PC-9 (cell line): ENCODE measurements around the gene SDHC. TPM values are rescaled to one million over a fixed set of nuclear protein-coding genes. Genes with fewer than 3 reads are reported as not detected.

Experiments used
- BruUV-seq: library from RNA; stranded (reverse); fragments of 400-500 nt; replicated peaks from 2 replicates; lab custom pipeline; 2021; lab: Mats Ljungman, UMichigan
- CTCF ChIA-PET: fragments of 300-600 bp; sonication (Branson Sonifier 250); formaldehyde crosslinking; loops from one replicate; lab custom pipeline; 2022; ENCODE audit warnings: antibody characterized with exemption; lab: Charles Lee
- POLR2A ChIA-PET: fragments of 300-600 bp; sonication (Branson Sonifier 250); formaldehyde crosslinking; loops from one replicate; lab custom pipeline; 2022; ENCODE audit warnings: antibody characterized with exemption; ENCODE audit not compliant: unreplicated experiment; lab: Charles Lee
- DNase-seq, 2 experiments: peaks; one replicate each; pipeline versions ENCODE4 v3.0.0 to v3.0.0-alpha.2; 2015 to 2022; ENCODE audit warnings: mixed read lengths in 1 of 2
- H2AFZ ChIP-seq: fragments of 200-600 bp; sonication (generic); 2 replicates; pipeline ENCODE4 v1.8.1; 2017; ENCODE audit warnings: antibody characterized with exemption
- H3F3A ChIP-seq: fragments of 200-600 bp; sonication (generic); 2 replicates; pipeline ENCODE4 v1.8.1; 2017; ENCODE audit warnings: antibody characterized with exemption, mild to moderate bottlenecking, low read depth; ENCODE audit not compliant: insufficient read depth
- H3K27ac ChIP-seq: fragments of 200-600 bp; sonication (generic); 2 replicates; pipeline ENCODE4 v1.6.1; 2016; ENCODE audit warnings: mixed run types
- H3K27me3 ChIP-seq: fragments of 200-600 bp; sonication (generic); 2 replicates; pipeline ENCODE4 v1.6.1; 2016; ENCODE audit warnings: low read depth, mixed run types; ENCODE audit not compliant: insufficient read depth
- H3K36me3 ChIP-seq: fragments of 200-600 bp; sonication (generic); 2 replicates; pipeline ENCODE4 v1.6.1; 2016; ENCODE audit warnings: low read depth, mixed run types
- H3K4me1 ChIP-seq: fragments of 200-600 bp; sonication (generic); replicated peaks from 2 replicates; pipeline ENCODE4 v1.6.1; 2016; ENCODE audit warnings: mixed run types; ENCODE audit not compliant: insufficient read depth
- H3K4me2 ChIP-seq: fragments of 200-600 bp; sonication (generic); 2 replicates; pipeline ENCODE4 v1.6.1; 2017; ENCODE audit warnings: mixed run types
- H3K4me3 ChIP-seq: fragments of 200-600 bp; sonication (generic); 2 replicates; pipeline ENCODE4 v1.6.1; 2016; ENCODE audit warnings: mixed run types
- H3K79me2 ChIP-seq: fragments of 200-600 bp; sonication (generic); 2 replicates; pipeline ENCODE4 v1.6.1; 2017; ENCODE audit warnings: low read depth, mixed run types
- H3K9me2 ChIP-seq: fragments of 200-600 bp; sonication (generic); 2 replicates; pipeline ENCODE4 v1.8.1; 2017; ENCODE audit warnings: mild to moderate bottlenecking; ENCODE audit not compliant: insufficient read depth
- H3K9me3 ChIP-seq: fragments of 200-600 bp; sonication (generic); 2 replicates; pipeline ENCODE4 v1.8.1; 2016; ENCODE audit warnings: low read depth; ENCODE audit not compliant: insufficient read depth
- H4K20me1 ChIP-seq: fragments of 200-600 bp; sonication (generic); 2 replicates; pipeline ENCODE4 v1.8.1; 2017; ENCODE audit not compliant: insufficient read depth
- EZH2 ChIP-seq: fragments of 200-600 bp; sonication (generic); IDR thresholded peaks from 2 replicates; pipeline ENCODE4 v1.8.0; 2017; ENCODE audit warnings: antibody characterized with exemption, low read depth
- intact Hi-C: fragments of 100-400 bp; cut with micrococcal nuclease; formaldehyde crosslinking; loops from one replicate; pipeline ENCODE4 v1.10.0; 2022; ENCODE audit not compliant: unreplicated experiment
- total RNA-seq: library from RNA; stranded (reverse); gene quantifications from 2 replicates; pipeline ENCODE4 v1.2.3, GENCODE V29; 2021
- TF ChIP-seq, protein P1 (sequence below): fragments of 200-600 bp; sonication (generic); conservative IDR thresholded peaks from 2 replicates; pipeline ENCODE4 v1.6.1; 2017; ENCODE audit warnings: mixed run types, antibody characterized with exemption, mild to moderate bottlenecking, moderate library complexity

Gene SDHC
- total RNA-seq, 1 experiment from 2014 or later, result 215 TPM

DNA sequence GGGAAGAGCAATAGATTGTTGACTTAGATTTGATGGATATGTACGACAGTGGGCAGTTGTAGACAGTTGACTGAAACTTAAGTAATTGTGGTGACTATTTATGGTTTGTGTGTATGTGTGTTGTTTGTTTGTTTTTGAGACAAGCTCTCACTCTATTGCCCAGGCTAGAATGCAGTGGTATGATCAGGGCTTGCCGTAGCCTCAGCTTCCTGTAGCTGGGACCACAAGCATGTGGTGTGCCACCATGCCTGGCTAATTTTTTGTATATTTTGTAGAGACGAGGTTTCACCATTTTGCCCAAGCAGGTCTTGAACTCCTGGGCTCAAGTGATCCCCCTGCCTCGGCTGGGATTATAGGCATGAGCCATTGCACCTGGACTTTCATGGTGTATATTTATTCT is 9.8 kb downstream of the SDHC start:
- intact Hi-C loops, result no loop called here

DNA sequence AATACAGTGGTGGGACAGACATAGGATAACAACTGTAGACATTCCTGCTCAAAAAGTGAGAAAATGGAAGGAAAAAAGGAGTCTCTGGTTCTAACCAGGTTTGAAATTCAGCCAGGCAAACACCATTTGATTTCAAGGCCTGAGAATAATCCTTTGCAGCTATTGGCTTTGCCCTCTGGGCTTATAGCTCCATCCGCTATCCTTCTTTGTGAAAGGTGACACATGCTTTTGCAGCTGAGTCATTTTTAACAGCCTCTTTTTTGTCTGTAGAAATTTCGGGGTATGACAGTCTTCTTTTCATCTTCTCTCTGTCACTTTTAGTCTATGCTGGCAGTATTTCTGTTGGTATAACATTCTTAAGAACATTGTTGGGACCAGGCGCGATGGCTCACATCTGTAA is 16.2 kb downstream of the SDHC start:
- BruUV-seq, result no TSS peak
- H3F3A ChIP-seq, result no peaks in the 10 kb centered on the region
- no peaks in the 10 kb centered on the region for H3K9me3 ChIP-seq
- no peak for TF ChIP-seq EZH2
- TF ChIP-seq, protein P1, sequence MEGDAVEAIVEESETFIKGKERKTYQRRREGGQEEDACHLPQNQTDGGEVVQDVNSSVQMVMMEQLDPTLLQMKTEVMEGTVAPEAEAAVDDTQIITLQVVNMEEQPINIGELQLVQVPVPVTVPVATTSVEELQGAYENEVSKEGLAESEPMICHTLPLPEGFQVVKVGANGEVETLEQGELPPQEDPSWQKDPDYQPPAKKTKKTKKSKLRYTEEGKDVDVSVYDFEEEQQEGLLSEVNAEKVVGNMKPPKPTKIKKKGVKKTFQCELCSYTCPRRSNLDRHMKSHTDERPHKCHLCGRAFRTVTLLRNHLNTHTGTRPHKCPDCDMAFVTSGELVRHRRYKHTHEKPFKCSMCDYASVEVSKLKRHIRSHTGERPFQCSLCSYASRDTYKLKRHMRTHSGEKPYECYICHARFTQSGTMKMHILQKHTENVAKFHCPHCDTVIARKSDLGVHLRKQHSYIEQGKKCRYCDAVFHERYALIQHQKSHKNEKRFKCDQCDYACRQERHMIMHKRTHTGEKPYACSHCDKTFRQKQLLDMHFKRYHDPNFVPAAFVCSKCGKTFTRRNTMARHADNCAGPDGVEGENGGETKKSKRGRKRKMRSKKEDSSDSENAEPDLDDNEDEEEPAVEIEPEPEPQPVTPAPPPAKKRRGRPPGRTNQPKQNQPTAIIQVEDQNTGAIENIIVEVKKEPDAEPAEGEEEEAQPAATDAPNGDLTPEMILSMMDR, result no peak
- H2AFZ ChIP-seq, result no peak overlapping the region
- H3K27ac ChIP-seq, result no peak overlapping the region
- ChIA-PET POLR2A (no interaction called here), CTCF (no interaction called here)
- H3K79me2 ChIP-seq, result no peaks in the 10 kb centered on the region
- intact Hi-C loops, result no loop called here
- H4K20me1 ChIP-seq, result peaks cover 5% of the 10 kb centered on the region; the same call in 1 of the 2 replicates
- H3K27me3 ChIP-seq, result no peaks in the 10 kb centered on the region
- DNase-seq, result no peak
- H3K4me2 ChIP-seq, result no peak overlapping the region
- no peaks in the 10 kb centered on the region for H3K9me2 ChIP-seq
- H3K4me1 ChIP-seq, result 0 out of 2 replicates have a peak, but pooled peaks cover 3% of the 10 kb centered on the region
- no peak overlapping the region for H3K4me3 ChIP-seq
- H3K36me3 ChIP-seq, result peaks cover 28% of the 10 kb centered on the region; the same call in 1 of the 2 replicates

More for the DNA sequence above, 9.8 kb downstream of the SDHC start:
- Histone ChIP-seq H3K4me2 (no peak overlapping the region), H3K27ac (no peak overlapping the region), H3K27me3 (no peaks in the 10 kb centered on the region), H2AFZ (no peak overlapping the region), H3K9me3 (no peaks in the 10 kb centered on the region), H3K4me1 (no peaks in the 10 kb centered on the region), H3K9me2 (no peaks in the 10 kb centered on the region), H3F3A (no peaks in the 10 kb centered on the region), H4K20me1 (no peaks in the 10 kb centered on the region), H3K4me3 (no peak overlapping the region), H3K79me2 (no peaks in the 10 kb centered on the region), H3K36me3 (peaks cover 17% of the 10 kb centered on the region; the same call in 1 of the 2 replicates)
- TF ChIP-seq EZH2, result no peak
- TF ChIP-seq, protein P1, result no peak
- BruUV-seq, result no TSS peak
- DNase-seq, result no peak
- ChIA-PET POLR2A (no interaction called here), CTCF (no interaction called here)

DNA sequence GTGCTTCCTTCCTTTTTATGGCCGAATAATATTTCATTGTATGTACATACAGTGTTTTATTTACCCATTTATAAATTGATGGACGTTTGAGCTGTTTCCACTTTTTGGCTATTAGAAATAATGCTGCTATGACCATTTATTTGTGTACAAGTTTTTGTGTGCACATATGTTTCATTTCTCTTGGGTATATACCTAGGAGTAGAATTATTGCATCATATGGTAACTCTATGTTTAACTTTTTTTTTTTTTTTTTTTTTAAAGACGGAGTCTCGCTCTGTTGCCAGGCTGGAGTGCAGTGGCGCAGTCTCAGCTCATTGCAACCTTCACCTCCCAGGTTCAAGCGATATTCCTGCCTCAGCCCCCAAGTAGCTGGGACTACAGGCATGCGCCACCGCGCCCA is 19.0 kb downstream of the SDHC start:
- POLR2A ChIA-PET, result interaction anchor here (0.6 kb wide), 1 partner anchor 664 kb away, joined by 3 read pairs; no protein-coding TSS in a partner anchor
- H3K27me3 ChIP-seq, result no peaks in the 10 kb centered on the region
- no peaks in the 10 kb centered on the region for H3F3A ChIP-seq
- no peak overlapping the region for H3K4me2 ChIP-seq
- H3K79me2 ChIP-seq, result no peaks in the 10 kb centered on the region
- peaks cover 8% of the 10 kb centered on the region; the same call in 1 of the 2 replicates for H4K20me1 ChIP-seq
- CTCF ChIA-PET, result no interaction called here
- 0 out of 2 replicates have a peak, but pooled peaks cover 3% of the 10 kb centered on the region for H3K4me1 ChIP-seq
- TF ChIP-seq EZH2, result no peak
- TF ChIP-seq, protein P1, result no peak
- no peak for DNase-seq
- H3K4me3 ChIP-seq, result no peak overlapping the region
- no peaks in the 10 kb centered on the region for H3K9me3 ChIP-seq
- intact Hi-C loops, result no loop called here
- H3K27ac ChIP-seq, result no peak overlapping the region
- H2AFZ ChIP-seq, result no peak overlapping the region
- H3K36me3 ChIP-seq, result peaks cover 21% of the 10 kb centered on the region
- H3K9me2 ChIP-seq, result no peaks in the 10 kb centered on the region
- no TSS peak for BruUV-seq
